GM18873 (cell line): Measurements from ENCODE around the gene CALM3.
"Not testable (repeated sequence)": the region's sequence is repeated elsewhere in the genome, so short reads cannot be mapped to it uniquely, and the experiment has no call there.

Experiments
- ATAC-seq: cut with Tn5 transposase; IDR thresholded peaks from one replicate; pipeline ENCODE4 v1.9.1; 2021; ENCODE audit warnings: mild to moderate bottlenecking, moderate library complexity, moderate number of reproducible peaks; ENCODE audit not compliant: unreplicated experiment, low FRiP score

Gene CALM3

GRCh38 chr19:46601318-46602224 is at the start of gene CALM3:
Gene CALM3, plus strand, starts transcription at chr19:46601330. Its CDS starts 105 bp downstream, at chr19:46601435.
- no peak for ATAC-seq

GRCh38 chr19:46552891-46553290 is 48.2 kb upstream of the CALM3 start:
- no peak for ATAC-seq

- ATAC-seq = no peak
Measured at GRCh38 chr19:46554161-46554560, 47.0 kb upstream of the CALM3 start.

GRCh38 chr19:46555628-46556280 is 45.4 kb upstream of the CALM3 start:
- ATAC-seq = no peak

GRCh38 chr19:46556471-46556870 is 44.7 kb upstream of the CALM3 start:
- not testable (repeated sequence) for ATAC-seq

- no peak for ATAC-seq
Measured at GRCh38 chr19:46559203-46559602, 41.9 kb upstream of the CALM3 start.

- ATAC-seq = not testable (repeated sequence)
Measured at GRCh38 chr19:46559675-46560074, 41.5 kb upstream of the CALM3 start.

- ATAC-seq = no peak
Measured at GRCh38 chr19:46564701-46565100, 36.4 kb upstream of the CALM3 start.

GRCh38 chr19:46571495-46571894 is 29.6 kb upstream of the CALM3 start:
- ATAC-seq = no peak

- ATAC-seq = no peak
Measured at GRCh38 chr19:46573679-46574498, 27.2 kb upstream of the CALM3 start.

- no peak for ATAC-seq
Measured at GRCh38 chr19:46574533-46574932, 26.6 kb upstream of the CALM3 start.

- ATAC-seq = no peak
Measured at GRCh38 chr19:46578450-46578849, 22.7 kb upstream of the CALM3 start.

- no peak for ATAC-seq
Measured at GRCh38 chr19:46579361-46579879, 21.7 kb upstream of the CALM3 start.

GRCh38 chr19:46580247-46580646 is 20.9 kb upstream of the CALM3 start:
- no peak for ATAC-seq

GRCh38 chr19:46585539-46585938 is 15.6 kb upstream of the CALM3 start:
- ATAC-seq = no peak

GRCh38 chr19:46586294-46586693 is 14.8 kb upstream of the CALM3 start:
- ATAC-seq = no peak

- ATAC-seq = no peak
Measured at GRCh38 chr19:46587861-46588260, 13.3 kb upstream of the CALM3 start.

- no peak for ATAC-seq
Measured at GRCh38 chr19:46591254-46591653, 9.9 kb upstream of the CALM3 start.

GRCh38 chr19:46591870-46592269 is 9.3 kb upstream of the CALM3 start:
- ATAC-seq = no peak

- no peak for ATAC-seq
Measured at GRCh38 chr19:46596008-46596407, 5.1 kb upstream of the CALM3 start.
